ENCODE results near the gene ASS1. TPM values are rescaled to one million over a fixed set of nuclear protein-coding genes. Genes with fewer than 3 reads are reported as not detected.

ASS1 gene
- total RNA-seq, 1 donor from 2014 or later: 96.0 TPM

DNA sequence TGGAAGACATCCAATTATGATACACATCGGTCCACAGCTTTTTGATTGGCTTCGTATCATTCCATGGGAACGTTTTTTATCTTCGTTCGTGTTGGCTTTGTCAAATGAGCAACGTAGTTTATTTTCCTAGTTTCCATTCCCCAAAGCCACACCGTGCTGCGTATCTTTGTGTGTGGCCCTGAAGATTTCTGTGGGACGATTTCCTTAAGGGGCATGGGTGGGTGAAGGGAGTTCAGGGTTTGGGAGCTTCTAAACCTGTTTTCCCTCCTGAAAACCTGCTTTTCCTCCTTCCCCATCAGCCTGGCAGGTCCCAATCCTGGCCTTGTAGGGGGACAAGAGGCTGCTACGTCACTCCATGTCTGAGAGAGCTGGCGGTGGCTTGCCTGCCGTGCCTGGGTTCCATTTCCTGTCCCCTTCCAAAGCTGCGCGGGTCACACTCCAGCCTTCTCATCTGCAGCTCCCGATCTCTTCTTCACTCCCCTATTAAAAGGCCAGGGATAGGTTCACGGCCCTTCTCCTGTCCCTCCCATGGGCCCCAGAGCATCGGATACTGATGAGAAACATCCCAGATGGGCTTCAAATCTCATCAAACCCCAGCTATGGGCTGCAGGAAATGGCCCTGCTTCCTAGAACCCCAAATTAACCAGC lies 23.5 kb upstream of the ASS1 start:
- Histone ChIP-seq H3K4me3 (no peak overlapping the region), H3K4me1 (no peaks in the 10 kb centered on the region), H3K36me3 (no peaks in the 10 kb centered on the region), H3K27ac (no peak overlapping the region), H3K27me3 (no peaks in the 10 kb centered on the region), H3K9me3 (no peaks in the 10 kb centered on the region)
- ATAC-seq (no peak), DNase-seq (no peak)
- intact Hi-C loops (cut with DNase I): no loop called here
- TF ChIP-seq CTCF (IDR thresholded peaks at IDR 0.05): no peak

GRCh38 chr9:130421802-130422276 lies 22.9 kb upstream of the ASS1 start:
- no peak overlapping the region for H3K4me3 ChIP-seq
- H3K4me1 ChIP-seq: no peaks in the 10 kb centered on the region
- H3K9me3 ChIP-seq: no peaks in the 10 kb centered on the region
- ATAC-seq (no peak), DNase-seq (no peak)
- intact Hi-C loops (cut with DNase I): no loop called here
- no peaks in the 10 kb centered on the region for H3K27me3 ChIP-seq
- H3K27ac ChIP-seq: no peak overlapping the region
- no peaks in the 10 kb centered on the region for H3K36me3 ChIP-seq
- no peak for TF ChIP-seq CTCF (IDR thresholded peaks at IDR 0.05)

DNA sequence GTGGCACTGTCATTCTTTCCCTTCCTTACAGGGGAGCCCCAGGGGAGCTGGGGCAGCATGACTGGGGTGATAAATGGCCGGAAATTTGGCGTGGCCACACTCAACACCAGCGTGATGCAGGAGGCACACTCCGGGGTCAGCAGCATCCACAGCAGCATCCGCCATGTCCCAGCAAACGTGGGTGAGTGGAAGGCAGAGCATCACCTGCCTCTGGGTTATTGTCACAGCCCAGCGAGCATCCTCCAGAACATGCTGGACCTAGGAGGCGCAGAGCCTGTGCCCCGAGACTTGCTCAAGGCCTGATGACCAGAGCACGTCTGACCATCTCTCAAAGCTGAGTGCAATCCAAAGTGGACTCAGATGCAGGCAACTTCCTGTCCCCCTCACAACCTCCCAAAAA lies 22.2 kb upstream of the ASS1 start:
- intact Hi-C loops (cut with DNase I): no loop called here
- H3K27ac ChIP-seq: no peak overlapping the region

GRCh38 chr9:130423272-130423671 lies 21.5 kb upstream of the ASS1 start:
- TF ChIP-seq CTCF (IDR thresholded peaks at IDR 0.05): no peak

More for the DNA sequence above, 22.2 kb upstream of the ASS1 start:
- no peak overlapping the region for H3K4me3 ChIP-seq
- ATAC-seq (no peak), DNase-seq (no peak)
- no peaks in the 10 kb centered on the region for H3K4me1 ChIP-seq
- no peaks in the 10 kb centered on the region for H3K36me3 ChIP-seq
- no peaks in the 10 kb centered on the region for H3K9me3 ChIP-seq
- no peak for TF ChIP-seq CTCF (IDR thresholded peaks at IDR 0.05)
- H3K27me3 ChIP-seq: no peaks in the 10 kb centered on the region

GRCh38 chr9:130424595-130425454 lies 19.9 kb upstream of the ASS1 start:
- no peaks in the 10 kb centered on the region for H3K4me1 ChIP-seq
- TF ChIP-seq CTCF (IDR thresholded peaks at IDR 0.05): no peak
- no peaks in the 10 kb centered on the region for H3K27me3 ChIP-seq
- H3K36me3 ChIP-seq: no peaks in the 10 kb centered on the region
- ATAC-seq (no peak), DNase-seq (no peak)
- H3K9me3 ChIP-seq: no peaks in the 10 kb centered on the region
- H3K27ac ChIP-seq: no peak overlapping the region
- no peak overlapping the region for H3K4me3 ChIP-seq
- intact Hi-C loops (cut with DNase I): no loop called here

More at GRCh38 chr9:130423272-130423671, 21.5 kb upstream of the ASS1 start:
- ATAC-seq (no peak), DNase-seq (no peak)
- Histone ChIP-seq H3K27ac (no peak overlapping the region), H3K4me1 (no peaks in the 10 kb centered on the region), H3K9me3 (no peaks in the 10 kb centered on the region), H3K27me3 (no peaks in the 10 kb centered on the region), H3K4me3 (no peak overlapping the region), H3K36me3 (no peaks in the 10 kb centered on the region)
- intact Hi-C loops (cut with DNase I): no loop called here
